ENCODE data around the gene ZSWIM7. TPM values are rescaled to one million over a fixed set of nuclear protein-coding genes. Genes with fewer than 3 reads are reported as not detected.
A peak's percentile ranks its signal among the peaks of the same experiment; 100 is the strongest.

ZSWIM7 gene
- total RNA-seq, 1 donor from 2014 or later, result 43.9 TPM

DNA sequence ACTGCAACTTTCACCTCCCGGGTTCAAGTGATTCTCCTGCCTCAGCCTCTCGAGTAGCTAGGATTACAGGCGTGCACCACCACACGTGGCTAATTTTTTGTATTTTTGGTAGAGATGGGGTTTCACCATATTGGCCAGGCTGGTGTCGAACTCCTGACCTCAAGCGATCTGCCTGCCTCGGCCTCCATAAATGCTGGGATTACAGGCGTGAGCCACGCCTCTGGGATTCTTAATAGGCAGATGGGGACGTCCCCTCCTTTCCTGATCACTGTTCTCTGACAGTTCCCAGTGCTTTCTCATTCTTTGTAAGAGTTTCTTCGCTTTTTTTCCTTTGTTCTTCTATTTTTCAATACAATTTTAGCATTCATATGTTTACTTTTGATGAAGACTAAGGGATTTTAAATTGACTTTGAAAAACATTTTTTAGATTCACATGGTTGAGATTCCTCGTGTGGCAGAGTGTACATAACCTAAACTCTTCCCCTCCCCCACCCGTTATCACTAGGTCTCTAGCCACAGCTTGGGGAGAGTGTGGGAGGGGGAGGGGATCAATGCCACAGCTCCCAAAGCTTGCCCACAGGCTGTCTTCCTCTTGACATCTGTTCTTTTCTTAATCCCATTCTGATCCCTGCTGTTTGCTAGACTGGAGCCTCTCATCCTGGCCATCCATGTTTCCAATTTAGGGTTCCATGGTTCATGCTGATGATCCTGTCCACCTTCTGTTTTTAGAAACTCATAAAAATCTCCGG is 43.5 kb downstream of the ZSWIM7 start:
- Mint-ChIP-seq H3K4me3 (no peak overlapping the region), H3K9me3 (no peaks in the 10 kb centered on the region), H3K27ac (no peak overlapping the region), H3K4me1 (peaks cover 14% of the 10 kb centered on the region), H3K36me3 (no peaks in the 10 kb centered on the region), H3K27me3 (ENCODE audit: insufficient read depth, low read depth) (peaks cover 5% of the 10 kb centered on the region)
- Histone ChIP-seq H2AFZ (replicated peaks) (no peak overlapping the region), H3K9me3 (ENCODE audit: low read depth) (no peaks in the 10 kb centered on the region), H3K9ac (no peak overlapping the region), H3K79me2 (ENCODE audit: low read depth) (no peaks in the 10 kb centered on the region), H3F3A (ENCODE audit: low read depth) (no peaks in the 10 kb centered on the region), H4K20me1 (ENCODE audit: low read depth) (no peaks in the 10 kb centered on the region), H3K4me2 (no peak overlapping the region), H3K27ac (no peak overlapping the region), H3K4me1 (no peaks in the 10 kb centered on the region), H3K27me3 (no peaks in the 10 kb centered on the region), H3K4me3 (no peak overlapping the region), H3K36me3 (no peaks in the 10 kb centered on the region)
- TF ChIP-seq, protein P1, sequence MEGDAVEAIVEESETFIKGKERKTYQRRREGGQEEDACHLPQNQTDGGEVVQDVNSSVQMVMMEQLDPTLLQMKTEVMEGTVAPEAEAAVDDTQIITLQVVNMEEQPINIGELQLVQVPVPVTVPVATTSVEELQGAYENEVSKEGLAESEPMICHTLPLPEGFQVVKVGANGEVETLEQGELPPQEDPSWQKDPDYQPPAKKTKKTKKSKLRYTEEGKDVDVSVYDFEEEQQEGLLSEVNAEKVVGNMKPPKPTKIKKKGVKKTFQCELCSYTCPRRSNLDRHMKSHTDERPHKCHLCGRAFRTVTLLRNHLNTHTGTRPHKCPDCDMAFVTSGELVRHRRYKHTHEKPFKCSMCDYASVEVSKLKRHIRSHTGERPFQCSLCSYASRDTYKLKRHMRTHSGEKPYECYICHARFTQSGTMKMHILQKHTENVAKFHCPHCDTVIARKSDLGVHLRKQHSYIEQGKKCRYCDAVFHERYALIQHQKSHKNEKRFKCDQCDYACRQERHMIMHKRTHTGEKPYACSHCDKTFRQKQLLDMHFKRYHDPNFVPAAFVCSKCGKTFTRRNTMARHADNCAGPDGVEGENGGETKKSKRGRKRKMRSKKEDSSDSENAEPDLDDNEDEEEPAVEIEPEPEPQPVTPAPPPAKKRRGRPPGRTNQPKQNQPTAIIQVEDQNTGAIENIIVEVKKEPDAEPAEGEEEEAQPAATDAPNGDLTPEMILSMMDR (IDR thresholded peaks at IDR 0.05), result no peak
- TF ChIP-seq EZH2phosphoT487 (IDR thresholded peaks at IDR 0.05) (no peak), EZH2 (IDR thresholded peaks at IDR 0.05) (no peak)
- peak; percentile 24 for DNase-seq (ENCODE audit: low spot score)

DNA sequence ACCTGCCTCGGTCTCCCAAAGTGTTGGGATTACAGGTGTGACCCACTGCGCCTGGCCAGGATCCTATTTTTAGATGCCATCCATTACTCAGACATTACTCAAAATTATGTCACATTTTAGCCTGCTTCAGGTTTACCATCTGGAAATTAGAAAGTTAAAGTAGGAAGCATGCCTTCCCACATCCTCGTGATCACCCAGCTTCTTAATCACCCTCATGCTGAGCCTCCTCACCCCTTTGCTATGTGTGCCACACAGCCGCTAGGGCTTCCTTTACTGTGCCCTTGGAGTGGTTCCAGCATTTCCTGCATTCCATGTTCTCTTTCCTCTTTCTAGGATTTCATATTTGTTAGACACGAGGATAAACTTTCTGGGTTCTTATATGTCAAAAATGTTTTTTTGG is 45.3 kb downstream of the ZSWIM7 start:
- Mint-ChIP-seq H3K36me3 (no peaks in the 10 kb centered on the region), H3K27ac (no peak overlapping the region), H3K27me3 (ENCODE audit: insufficient read depth, low read depth) (peaks cover 9% of the 10 kb centered on the region), H3K4me3 (no peak overlapping the region), H3K9me3 (no peaks in the 10 kb centered on the region), H3K4me1 (peaks cover 14% of the 10 kb centered on the region)
- no peaks in the 10 kb centered on the region for H3K79me2 ChIP-seq (ENCODE audit: low read depth)
- no peak overlapping the region for H3K4me3 ChIP-seq
- no peak overlapping the region for H2AFZ ChIP-seq (replicated peaks)
- H3K9me3 ChIP-seq (ENCODE audit: low read depth), result no peaks in the 10 kb centered on the region
- DNase-seq (ENCODE audit: low spot score), result no peak
- H3K27me3 ChIP-seq, result no peaks in the 10 kb centered on the region
- H3K4me2 ChIP-seq, result no peak overlapping the region
- H3K27ac ChIP-seq, result no peak overlapping the region
- no peaks in the 10 kb centered on the region for H3F3A ChIP-seq (ENCODE audit: low read depth)
- no peak overlapping the region for H3K9ac ChIP-seq
- no peaks in the 10 kb centered on the region for H3K4me1 ChIP-seq
- no peaks in the 10 kb centered on the region for H3K36me3 ChIP-seq
- TF ChIP-seq EZH2phosphoT487 (IDR thresholded peaks at IDR 0.05) (no peak), EZH2 (IDR thresholded peaks at IDR 0.05) (no peak)
- TF ChIP-seq, protein P1 (IDR thresholded peaks at IDR 0.05), result no peak
- no peaks in the 10 kb centered on the region for H4K20me1 ChIP-seq (ENCODE audit: low read depth)

DNA sequence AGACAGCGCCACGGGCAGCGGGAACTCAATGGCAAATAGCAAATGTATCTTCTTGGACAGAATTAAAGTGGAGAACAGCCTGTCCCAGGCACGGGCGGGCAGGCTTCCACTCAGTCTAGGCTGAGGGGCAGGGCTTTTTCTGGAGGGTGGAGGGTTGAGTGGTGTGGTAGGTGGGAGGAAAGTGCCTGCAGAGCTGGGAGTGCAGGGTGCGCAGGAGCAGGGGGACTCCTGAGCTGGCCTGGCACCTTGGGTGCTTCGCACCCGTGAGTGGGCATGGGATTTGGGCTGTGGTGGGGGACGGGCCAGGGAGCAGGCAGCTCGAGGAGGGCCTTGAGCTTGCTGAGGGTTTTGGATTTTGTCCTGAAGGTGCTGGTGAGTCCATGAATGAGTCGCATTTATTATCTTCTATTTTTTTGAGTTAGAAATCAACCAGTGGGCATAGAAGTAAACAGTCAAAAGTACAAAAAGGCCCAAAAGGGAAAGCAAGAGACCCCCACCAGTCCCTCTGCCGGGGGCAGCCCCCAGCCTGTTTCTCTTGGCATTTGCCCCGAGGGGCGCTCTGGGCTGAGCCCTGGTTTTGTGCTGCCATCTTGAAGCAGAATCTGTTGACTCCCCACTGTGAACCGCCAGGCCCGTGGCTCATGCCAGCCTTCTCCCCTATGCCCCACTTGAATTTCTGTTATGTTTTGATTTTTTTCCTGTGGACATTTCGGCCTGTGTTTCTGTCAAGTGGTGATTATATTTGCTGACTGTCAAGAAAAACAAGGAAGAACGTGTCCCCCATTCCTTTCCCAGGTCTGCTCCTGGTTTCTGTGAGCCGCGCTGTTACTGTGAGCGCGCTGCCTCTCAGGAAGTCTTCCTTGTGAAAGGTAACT is 46.4 kb downstream of the ZSWIM7 start:
- Mint-ChIP-seq H3K9me3 (no peaks in the 10 kb centered on the region), H3K4me1 (peaks cover 10% of the 10 kb centered on the region), H3K36me3 (no peaks in the 10 kb centered on the region), H3K27ac (no peak overlapping the region), H3K27me3 (ENCODE audit: insufficient read depth, low read depth) (peaks cover 12% of the 10 kb centered on the region), H3K4me3 (no peak overlapping the region)
- no peak for DNase-seq (ENCODE audit: low spot score)
- no peaks in the 10 kb centered on the region for H3K36me3 ChIP-seq
- H3K4me2 ChIP-seq, result no peak overlapping the region
- TF ChIP-seq, protein P1 (IDR thresholded peaks at IDR 0.05), result no peak
- TF ChIP-seq EZH2 (IDR thresholded peaks at IDR 0.05) (no peak), EZH2phosphoT487 (IDR thresholded peaks at IDR 0.05) (no peak)
- no peaks in the 10 kb centered on the region for H4K20me1 ChIP-seq (ENCODE audit: low read depth)
- H2AFZ ChIP-seq (replicated peaks), result no peak overlapping the region
- H3K4me3 ChIP-seq, result no peak overlapping the region
- H3K9me3 ChIP-seq (ENCODE audit: low read depth), result no peaks in the 10 kb centered on the region
- H3K27me3 ChIP-seq, result no peaks in the 10 kb centered on the region
- no peak overlapping the region for H3K9ac ChIP-seq
- no peak overlapping the region for H3K27ac ChIP-seq
- no peaks in the 10 kb centered on the region for H3K4me1 ChIP-seq
- no peaks in the 10 kb centered on the region for H3F3A ChIP-seq (ENCODE audit: low read depth)
- no peaks in the 10 kb centered on the region for H3K79me2 ChIP-seq (ENCODE audit: low read depth)
